IgD-negative memory B cell (primary cell): ENCODE results near the gene ADI1. TPM values are rescaled to one million over a fixed set of nuclear protein-coding genes. Genes with fewer than 3 reads are reported as not detected.

Source experiments
- H3K27ac Mint-ChIP-seq, 3 donors: one replicate each; pipeline ENCODE4 v1.8.0; 2020 to 2022; ENCODE audit warnings: mild to moderate bottlenecking in 3 of 3, mixed read lengths in 3 of 3, moderate library complexity in 1 of 3
- H3K27me3 Mint-ChIP-seq: one replicate; pipeline ENCODE4 v1.8.0; 2021; ENCODE audit warnings: mixed read lengths
- H3K36me3 Mint-ChIP-seq: one replicate; pipeline ENCODE4 v1.8.0; 2020; ENCODE audit warnings: mild to moderate bottlenecking, mixed read lengths
- H3K4me1 Mint-ChIP-seq, 3 donors: one replicate each; pipeline ENCODE4 v1.8.0; 2020 to 2022; ENCODE audit warnings: mixed read lengths in 3 of 3, mild to moderate bottlenecking in 1 of 3
- H3K4me3 Mint-ChIP-seq, 4 donors: one replicate each; pipeline ENCODE4 v1.8.0; 2020 to 2022; ENCODE audit warnings: mild to moderate bottlenecking in 4 of 4, mixed read lengths in 4 of 4, moderate library complexity in 3 of 4
- H3K9me3 Mint-ChIP-seq, 3 donors: one replicate each; pipeline ENCODE4 v1.8.0; 2020 to 2021; ENCODE audit warnings: mixed read lengths in 3 of 3, mild to moderate bottlenecking in 1 of 3
- polyA plus RNA-seq: library from polyadenylated mRNA; unstranded; fragments of 300-500 nt; fragmentation: Illumina TruSeq; gene quantifications from one replicate; pipeline ENCODE4 v1.2.3, GENCODE V29; 2021

Gene ADI1
- polyA plus RNA-seq, 1 donor from 2014 or later = 38.2 TPM

DNA sequence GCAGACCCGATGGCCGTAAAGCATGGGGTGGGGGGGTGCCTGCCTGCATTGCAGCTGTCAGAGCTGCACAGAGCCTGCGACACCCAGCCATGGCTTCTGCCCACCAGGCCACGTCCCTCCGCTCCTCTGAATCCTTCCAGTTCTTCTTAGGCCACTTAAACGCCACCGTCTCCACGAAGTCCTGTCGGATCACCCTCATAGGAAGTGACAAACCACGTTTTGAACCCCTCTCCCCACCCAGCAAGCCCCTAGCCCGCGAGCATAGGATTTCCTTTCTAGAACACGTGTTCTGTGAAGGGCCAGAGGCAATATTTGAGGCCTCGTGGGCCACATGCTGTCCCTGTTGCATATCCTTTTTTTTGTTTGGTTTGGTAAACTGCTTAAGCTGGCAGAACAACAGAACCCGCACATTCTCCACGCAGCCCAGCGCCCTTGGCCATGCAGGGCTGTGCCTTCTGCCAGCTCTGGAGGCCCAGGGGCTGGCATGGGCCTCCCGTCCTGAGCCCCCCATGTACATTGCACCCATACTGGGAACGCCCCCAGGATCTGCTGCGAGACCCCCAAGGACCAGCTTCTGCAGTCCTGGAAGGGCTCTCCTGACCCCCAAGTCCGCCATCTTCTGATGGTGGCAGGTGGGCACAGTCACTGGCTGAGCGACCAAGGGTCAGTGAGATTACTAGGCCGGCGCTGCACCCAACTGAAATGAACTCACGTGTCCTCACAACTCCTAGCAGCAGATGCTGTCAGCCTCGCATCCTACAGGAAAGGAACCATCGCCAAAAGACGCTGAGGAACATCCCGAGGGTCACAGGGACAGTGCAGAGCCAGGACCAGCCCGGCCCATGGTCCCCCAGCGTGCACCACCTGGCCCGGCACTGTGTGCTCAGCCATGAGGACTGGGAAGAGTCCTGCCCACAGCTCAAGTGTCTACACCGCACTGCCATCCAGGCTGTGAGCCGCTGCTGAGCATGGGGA is 35.1 kb downstream of the ADI1 start:
- H3K36me3 Mint-ChIP-seq = peaks cover 10% of the 10 kb centered on the region
- H3K4me1 Mint-ChIP-seq = peaks cover 7 to 11% (median 10%) of the 10 kb centered on the region in 3 donors
- H3K9me3 Mint-ChIP-seq = no peaks in the 10 kb centered on the region
- H3K27me3 Mint-ChIP-seq = no peaks in the 10 kb centered on the region
- no peak overlapping the region for H3K4me3 Mint-ChIP-seq
- H3K27ac Mint-ChIP-seq = no peak overlapping the region

GRCh38 chr2:3483227-3483985 is 35.9 kb downstream of the ADI1 start:
- no peak overlapping the region for H3K27ac Mint-ChIP-seq
- peaks cover 10% of the 10 kb centered on the region for H3K36me3 Mint-ChIP-seq
- H3K4me1 Mint-ChIP-seq = peaks cover 7 to 11% (median 10%) of the 10 kb centered on the region in 3 donors
- H3K27me3 Mint-ChIP-seq = no peaks in the 10 kb centered on the region
- no peaks in the 10 kb centered on the region for H3K9me3 Mint-ChIP-seq
- H3K4me3 Mint-ChIP-seq = no peak overlapping the region

- Mint-ChIP-seq H3K27ac (no peak overlapping the region), H3K4me3 (no peak overlapping the region), H3K9me3 (no peaks in the 10 kb centered on the region), H3K36me3 (peaks cover 10% of the 10 kb centered on the region), H3K27me3 (no peaks in the 10 kb centered on the region), H3K4me1 (peaks cover 7 to 11% (median 10%) of the 10 kb centered on the region in 3 donors)
Measured at GRCh38 chr2:3482363-3482821, 36.9 kb downstream of the ADI1 start.

DNA sequence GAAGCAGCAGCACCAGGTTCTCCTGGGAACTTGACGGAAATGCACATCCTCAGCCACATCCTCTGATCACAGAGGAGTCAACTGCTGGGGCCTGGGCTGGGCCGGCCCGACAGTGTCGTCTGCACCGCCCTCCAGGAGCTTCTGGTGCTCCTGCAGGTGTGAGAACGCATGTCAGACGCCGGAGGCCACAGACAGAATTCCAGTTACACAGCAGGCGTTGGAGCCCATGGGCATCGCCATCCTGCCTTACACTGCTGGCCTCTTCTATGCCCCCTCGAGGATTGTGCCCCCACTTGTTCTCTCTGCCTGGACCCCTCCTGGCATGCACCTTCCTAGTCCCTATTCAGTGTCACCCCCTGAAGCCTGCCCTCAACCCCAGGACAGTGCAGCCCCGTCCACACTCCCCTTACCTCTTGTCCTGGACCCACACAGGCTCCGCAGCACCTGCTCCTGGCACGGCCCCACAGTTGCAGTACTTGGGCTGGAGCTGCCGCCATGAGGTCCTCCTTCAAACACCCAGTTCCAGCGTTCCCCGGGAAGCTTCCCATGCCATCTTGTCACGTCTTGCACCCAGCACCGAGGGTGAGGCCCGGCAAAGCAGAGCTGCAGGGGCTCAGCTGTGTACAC is 37.5 kb downstream of the ADI1 start:
- Mint-ChIP-seq H3K27ac (peak overlapping the region in 1 of 3 donors; percentile 39), H3K27me3 (no peaks in the 10 kb centered on the region), H3K4me3 (no peak overlapping the region), H3K36me3 (peaks cover 10% of the 10 kb centered on the region), H3K4me1 (peaks cover 7 to 11% (median 10%) of the 10 kb centered on the region in 3 donors), H3K9me3 (no peaks in the 10 kb centered on the region)

DNA sequence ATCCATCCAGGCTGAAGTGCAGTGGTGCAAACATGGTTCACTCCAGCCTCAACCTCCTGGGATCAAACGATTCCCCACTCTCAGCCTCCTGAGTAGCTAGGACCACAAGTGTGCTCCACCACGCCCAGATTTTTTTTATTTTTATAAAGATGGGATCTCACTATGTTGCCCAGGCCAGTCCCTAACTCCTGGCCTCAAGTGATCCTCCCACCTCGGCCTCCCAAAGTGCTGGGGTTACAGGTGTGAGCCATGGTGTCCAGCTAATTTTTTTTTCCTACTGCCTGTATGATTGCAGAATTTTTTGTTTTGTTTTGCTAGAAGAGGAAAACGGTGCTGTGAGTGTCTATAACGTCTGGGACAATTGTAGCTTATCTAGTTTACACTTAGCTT is 38.3 kb downstream of the ADI1 start:
- H3K36me3 Mint-ChIP-seq = peaks cover 10% of the 10 kb centered on the region

DNA sequence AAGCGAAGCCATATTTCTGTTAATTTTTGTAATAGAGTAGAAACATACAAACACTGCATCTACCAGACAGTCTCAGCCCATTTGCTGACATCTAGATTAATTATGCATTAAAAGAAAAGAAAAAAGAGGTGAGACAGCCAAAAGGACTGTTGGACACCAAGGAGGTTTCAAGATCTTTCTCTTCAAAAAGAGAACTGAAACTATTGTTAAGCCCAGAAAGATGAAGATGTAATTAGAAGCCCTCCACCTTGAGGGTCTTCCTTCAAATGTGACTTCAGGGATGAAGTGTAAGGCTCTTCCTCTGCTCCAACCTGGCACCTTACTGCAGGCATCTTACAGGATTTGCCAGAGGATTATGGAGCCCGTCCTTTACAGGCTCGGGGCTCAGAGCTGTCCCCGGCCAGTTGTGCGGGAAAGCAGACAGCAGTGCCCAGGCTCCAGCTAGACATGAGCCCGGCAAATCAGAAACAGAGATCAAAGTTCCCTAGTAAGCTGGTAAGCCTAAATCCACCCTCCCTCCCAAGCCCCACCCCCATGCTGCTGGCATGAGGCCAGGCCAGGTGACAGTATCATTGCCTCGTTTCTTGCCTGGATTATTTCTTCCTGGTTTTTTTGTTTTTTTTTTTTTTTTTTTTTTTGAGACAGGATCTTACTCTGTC is 38.9 kb downstream of the ADI1 start:
- Mint-ChIP-seq H3K9me3 (no peaks in the 10 kb centered on the region), H3K4me3 (no peak overlapping the region), H3K27me3 (no peaks in the 10 kb centered on the region), H3K27ac (peak overlapping the region; percentile 33 to 76 (median 45)), H3K36me3 (peaks cover 10% of the 10 kb centered on the region), H3K4me1 (peaks cover 7 to 11% (median 10%) of the 10 kb centered on the region in 3 donors)

More for the DNA sequence above, 38.3 kb downstream of the ADI1 start:
- no peaks in the 10 kb centered on the region for H3K27me3 Mint-ChIP-seq
- H3K27ac Mint-ChIP-seq = peak overlapping the region in 1 of 3 donors; percentile 76
- no peaks in the 10 kb centered on the region for H3K9me3 Mint-ChIP-seq
- H3K4me1 Mint-ChIP-seq = peaks cover 7 to 11% (median 10%) of the 10 kb centered on the region in 3 donors
- H3K4me3 Mint-ChIP-seq = no peak overlapping the region

- H3K36me3 Mint-ChIP-seq = peaks cover 10% of the 10 kb centered on the region
- no peaks in the 10 kb centered on the region for H3K9me3 Mint-ChIP-seq
- peak overlapping the region in 2 of 3 donors; percentile 33 to 76 for H3K27ac Mint-ChIP-seq
Measured at GRCh38 chr2:3479430-3480320, 39.7 kb downstream of the ADI1 start.

GRCh38 chr2:3478846-3479385 is 40.4 kb downstream of the ADI1 start:
- Mint-ChIP-seq H3K27me3 (no peaks in the 10 kb centered on the region), H3K36me3 (peaks cover 10% of the 10 kb centered on the region), H3K9me3 (no peaks in the 10 kb centered on the region), H3K4me3 (no peak overlapping the region), H3K27ac (no peak overlapping the region), H3K4me1 (peaks cover 7 to 11% (median 10%) of the 10 kb centered on the region in 3 donors)

More at GRCh38 chr2:3479430-3480320, 39.7 kb downstream of the ADI1 start:
- no peaks in the 10 kb centered on the region for H3K27me3 Mint-ChIP-seq
- peaks cover 7 to 11% (median 10%) of the 10 kb centered on the region in 3 donors for H3K4me1 Mint-ChIP-seq
- H3K4me3 Mint-ChIP-seq = peak overlapping the region in 2 of 4 donors; percentile 65 to 78

DNA sequence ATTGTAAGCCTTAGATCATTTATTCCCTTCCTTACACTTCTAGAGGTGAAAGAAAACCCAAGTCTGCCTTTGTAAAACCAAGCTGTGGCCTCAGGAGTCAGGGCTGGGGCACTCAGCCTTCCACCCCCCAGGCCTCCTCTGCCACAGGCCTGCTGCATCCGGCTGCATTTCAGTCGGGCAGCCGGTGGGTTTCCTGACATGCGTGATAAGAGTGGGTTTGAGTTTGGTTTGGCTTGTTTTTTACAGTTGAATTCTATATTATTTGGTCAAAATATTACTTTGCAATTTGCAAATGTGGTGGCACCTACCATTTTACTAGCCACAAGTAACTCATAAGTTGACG is 42.4 kb downstream of the ADI1 start:
- peaks cover 6% of the 10 kb centered on the region for H3K36me3 Mint-ChIP-seq
- H3K27ac Mint-ChIP-seq = no peak overlapping the region

GRCh38 chr2:3476321-3476984 is 42.9 kb downstream of the ADI1 start:
- Mint-ChIP-seq H3K27me3 (no peaks in the 10 kb centered on the region), H3K27ac (no peak overlapping the region), H3K4me3 (no peak overlapping the region), H3K4me1 (peaks cover 7 to 11% (median 10%) of the 10 kb centered on the region in 3 donors), H3K36me3 (peaks cover 6% of the 10 kb centered on the region), H3K9me3 (no peaks in the 10 kb centered on the region)

More for the DNA sequence above, 42.4 kb downstream of the ADI1 start:
- Mint-ChIP-seq H3K4me3 (no peak overlapping the region), H3K9me3 (no peaks in the 10 kb centered on the region), H3K4me1 (peaks cover 7 to 11% (median 10%) of the 10 kb centered on the region in 3 donors), H3K27me3 (no peaks in the 10 kb centered on the region)

DNA sequence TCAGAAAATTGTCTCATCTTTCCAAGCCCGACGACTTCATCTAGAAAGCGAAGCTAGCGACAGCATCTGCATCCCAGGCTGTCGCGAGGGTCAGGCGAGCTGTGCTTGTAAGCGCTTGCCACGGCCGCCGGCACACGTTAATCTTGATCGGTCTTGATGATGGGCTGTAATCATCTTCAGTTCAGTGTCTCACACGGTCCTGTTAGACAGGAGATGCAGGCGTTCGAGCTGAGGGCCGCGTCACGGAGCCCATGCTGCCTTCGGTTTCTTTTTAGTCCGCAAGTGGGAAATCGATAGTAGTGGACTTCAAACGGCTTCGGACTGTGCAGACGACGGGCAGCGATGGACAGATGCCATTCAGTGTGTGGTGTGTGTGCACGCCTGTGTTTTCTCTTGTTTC is 43.6 kb downstream of the ADI1 start:
- Mint-ChIP-seq H3K4me3 (no peak overlapping the region), H3K27me3 (no peaks in the 10 kb centered on the region), H3K4me1 (peaks cover 7 to 11% (median 10%) of the 10 kb centered on the region in 3 donors), H3K27ac (no peak overlapping the region), H3K9me3 (no peaks in the 10 kb centered on the region), H3K36me3 (peaks cover 6% of the 10 kb centered on the region)

DNA sequence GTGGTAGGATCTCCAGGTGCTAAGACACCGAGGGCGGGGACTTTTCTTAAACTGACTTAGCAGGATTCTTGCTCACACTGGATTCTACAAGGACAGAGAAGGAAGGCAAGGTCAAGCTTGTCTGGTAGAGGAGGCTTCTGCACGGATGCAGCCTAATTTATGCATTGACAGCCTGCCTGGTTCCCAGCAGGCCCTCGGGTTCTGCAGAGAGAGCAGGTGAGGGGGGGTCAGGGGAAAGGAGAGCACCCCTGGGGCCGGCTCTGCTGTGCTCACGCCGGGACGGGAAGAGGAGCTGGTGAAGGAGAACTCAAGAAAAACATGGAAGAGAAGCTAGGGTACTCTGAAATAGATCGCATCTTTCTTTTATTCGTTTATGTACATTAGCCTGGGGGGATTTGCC is 46.4 kb downstream of the ADI1 start:
- H3K9me3 Mint-ChIP-seq = no peaks in the 10 kb centered on the region
- no peaks in the 10 kb centered on the region for H3K27me3 Mint-ChIP-seq
- peaks cover 0 to 3% (median 0%) of the 10 kb centered on the region in 3 donors for H3K4me1 Mint-ChIP-seq
- H3K27ac Mint-ChIP-seq = no peak overlapping the region
- H3K4me3 Mint-ChIP-seq = no peak overlapping the region
- H3K36me3 Mint-ChIP-seq = no peaks in the 10 kb centered on the region

DNA sequence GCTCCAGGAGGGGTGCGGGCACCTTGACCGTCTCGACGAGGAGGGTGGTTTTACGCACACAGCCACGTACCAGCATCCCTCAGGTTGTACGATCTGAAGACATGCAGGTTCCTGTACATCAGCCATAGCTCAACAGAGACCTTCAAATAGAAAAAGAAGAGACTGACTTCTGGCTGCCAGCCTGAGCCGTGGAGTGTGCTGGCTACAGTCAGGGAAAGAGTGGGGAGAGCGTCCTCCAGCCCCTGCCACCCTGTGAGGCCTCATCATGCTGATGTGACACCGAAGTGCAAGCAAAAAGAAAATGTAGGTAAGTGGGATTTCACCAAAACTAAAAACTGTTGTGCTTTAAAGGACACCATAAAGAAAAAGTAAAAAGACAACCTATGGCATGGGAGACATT is 47.0 kb downstream of the ADI1 start:
- Mint-ChIP-seq H3K27me3 (no peaks in the 10 kb centered on the region), H3K9me3 (no peaks in the 10 kb centered on the region), H3K4me1 (peaks cover 0 to 3% (median 0%) of the 10 kb centered on the region in 3 donors), H3K36me3 (no peaks in the 10 kb centered on the region), H3K4me3 (no peak overlapping the region), H3K27ac (no peak overlapping the region)
